HG02852 (cell line): Measurements from ENCODE around the gene NFIX.
"Not testable (repeated sequence)": the region's sequence is repeated elsewhere in the genome, so short reads cannot be mapped to it uniquely, and the experiment has no call there.

Experiments
- ATAC-seq: cut with Tn5 transposase; IDR thresholded peaks from one replicate; pipeline ENCODE4 v1.9.1; 2021; ENCODE audit warnings: mild to moderate bottlenecking, moderate library complexity; ENCODE audit not compliant: unreplicated experiment

NFIX gene

GRCh38 chr19:12957389-12957952 lies 37.8 kb upstream of the NFIX start:
- ATAC-seq, result not testable (repeated sequence)

DNA sequence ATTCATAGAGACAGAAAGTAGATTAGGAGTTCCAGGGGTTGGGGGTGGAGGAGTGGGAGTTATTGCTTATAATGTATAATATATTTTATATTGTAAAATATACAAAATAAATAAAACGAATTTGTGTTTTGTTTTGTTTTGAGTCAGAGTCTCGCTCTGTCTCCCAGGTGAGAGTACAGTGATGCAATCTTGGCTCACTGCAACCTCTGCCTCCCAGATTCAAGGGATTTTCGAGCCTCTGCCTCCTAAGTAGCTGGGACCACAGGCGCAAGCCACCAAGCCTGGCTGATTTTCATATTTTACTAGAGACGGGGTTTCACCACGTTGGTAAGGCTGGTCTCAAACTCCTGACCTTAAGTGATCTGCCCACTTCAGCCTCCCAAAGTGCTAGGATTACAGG lies 35.8 kb upstream of the NFIX start:
- ATAC-seq, result no peak

DNA sequence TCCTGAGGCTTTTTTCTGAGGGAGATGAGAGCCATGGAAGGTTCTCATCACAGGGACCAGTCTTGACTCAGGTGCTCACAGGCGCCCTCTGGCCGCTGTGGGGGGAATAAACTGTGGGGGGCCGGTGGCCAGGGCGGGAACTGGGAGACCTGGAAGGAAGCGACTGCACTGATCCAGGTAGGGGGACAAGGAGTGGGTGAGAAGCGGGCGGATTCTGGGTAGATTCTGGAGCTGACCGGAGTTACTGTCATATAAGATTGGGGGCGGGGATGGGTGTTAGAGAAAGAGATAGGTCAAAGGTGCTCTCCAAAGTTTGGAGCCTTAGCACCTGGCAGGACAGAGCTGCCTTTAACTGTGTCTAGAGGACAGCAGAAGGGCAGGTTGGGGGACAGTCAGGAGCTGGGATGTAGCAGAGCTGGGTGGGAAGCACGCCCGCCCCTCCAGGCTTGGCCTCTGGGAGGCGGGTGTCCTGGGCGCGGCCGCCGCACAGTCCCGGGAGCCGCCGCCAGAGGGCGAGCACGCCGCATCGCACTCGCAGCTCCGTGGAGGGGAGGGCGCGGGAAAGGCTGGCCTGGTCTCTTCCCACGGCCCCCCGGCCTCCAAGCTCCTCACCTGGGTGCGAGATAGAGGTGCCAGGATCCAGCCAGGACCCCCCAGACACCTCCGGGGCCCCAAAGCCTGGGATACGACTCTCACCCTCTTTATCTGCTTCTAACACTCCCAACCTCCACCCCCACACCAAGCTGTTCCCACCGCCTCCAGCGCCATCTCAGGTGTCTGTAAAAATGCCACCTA lies 30.1 kb upstream of the NFIX start:
- no peak for ATAC-seq

DNA sequence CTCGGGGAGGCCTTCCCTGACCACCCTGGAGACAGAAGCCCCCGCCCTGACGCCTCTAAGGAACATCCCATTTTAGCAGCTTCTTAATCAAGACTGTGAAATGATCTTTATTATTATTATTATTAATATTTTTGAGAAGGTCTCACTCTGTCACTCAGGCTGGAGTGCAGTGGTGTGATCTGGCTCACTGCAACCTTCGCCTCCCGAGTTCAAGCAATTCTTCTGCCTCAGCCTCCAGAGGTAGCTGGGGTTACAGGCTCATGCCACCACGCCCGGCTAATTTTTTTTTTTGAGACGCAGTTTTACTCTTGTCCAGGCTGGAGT lies 29.5 kb upstream of the NFIX start:
- no peak for ATAC-seq

GRCh38 chr19:12967907-12968306 lies 27.4 kb upstream of the NFIX start:
- no peak for ATAC-seq

DNA sequence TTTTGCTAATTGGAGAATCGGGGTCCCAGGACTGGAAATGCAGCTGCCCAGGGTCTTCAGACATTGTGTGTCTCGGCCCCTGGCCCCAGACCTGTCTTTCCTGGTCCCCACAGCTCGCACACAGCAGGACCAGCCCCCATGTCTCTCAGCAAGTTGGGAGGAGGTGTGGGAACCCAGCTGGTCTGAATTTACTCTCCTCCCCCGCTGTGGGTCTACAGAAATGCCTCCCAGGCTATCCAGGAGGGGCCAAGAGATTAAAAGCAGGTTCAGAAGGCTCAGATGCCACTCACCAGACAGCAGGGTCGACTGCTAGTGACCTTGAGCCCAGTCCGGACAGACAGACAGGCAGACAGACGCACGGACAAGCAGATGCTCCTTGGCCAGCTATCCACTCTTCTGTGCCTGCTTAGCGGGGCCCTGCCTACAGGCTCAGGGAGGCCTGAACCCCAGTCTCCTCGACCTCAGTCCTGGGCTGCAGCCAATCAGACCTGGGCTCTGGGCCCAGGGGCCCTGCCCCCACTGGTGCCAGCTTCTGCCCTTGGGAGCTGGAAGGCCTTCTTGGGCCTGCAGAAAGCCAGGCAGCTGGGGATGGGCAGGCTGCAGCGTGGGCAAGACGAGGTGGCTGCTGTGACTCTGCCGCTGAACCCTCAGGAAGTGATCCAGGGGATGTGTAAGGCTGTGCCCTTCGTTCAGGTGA lies 25.8 kb upstream of the NFIX start, which contains the start of gene DAND5:
DAND5 (plus strand) TSS at position 285 of the 697 bp plus-strand sequence; CDS start at position 370, 85 bp downstream.
- ATAC-seq, result no peak

GRCh38 chr19:12970070-12970820 lies 25.0 kb upstream of the NFIX start:
- no peak for ATAC-seq

DNA sequence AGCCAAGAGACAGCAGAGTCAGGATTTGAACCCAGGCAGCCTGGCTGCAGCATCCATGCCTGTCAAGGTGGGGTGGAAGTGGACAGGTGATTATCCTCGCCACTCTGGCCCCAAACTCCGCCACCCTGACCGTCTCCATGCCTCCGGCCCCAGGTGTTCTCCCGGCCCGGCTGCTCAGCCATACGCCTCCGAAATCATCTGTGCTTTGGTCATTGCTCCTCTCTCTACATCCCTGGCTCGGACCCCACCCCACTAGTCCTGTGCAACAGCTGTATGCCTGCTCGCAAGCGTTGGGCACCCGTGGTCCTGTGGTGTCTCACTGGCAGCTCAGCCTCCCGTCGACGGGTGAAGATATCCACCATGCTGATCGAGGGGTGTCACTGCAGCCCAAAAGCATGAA lies 22.0 kb upstream of the NFIX start:
- ATAC-seq, result no peak

- no peak for ATAC-seq
These were observed 20.7 kb upstream of the NFIX start for GRCh38 chr19:12974301-12975220.

GRCh38 chr19:12975221-12975741 lies 20.0 kb upstream of the NFIX start:
- no peak for ATAC-seq

DNA sequence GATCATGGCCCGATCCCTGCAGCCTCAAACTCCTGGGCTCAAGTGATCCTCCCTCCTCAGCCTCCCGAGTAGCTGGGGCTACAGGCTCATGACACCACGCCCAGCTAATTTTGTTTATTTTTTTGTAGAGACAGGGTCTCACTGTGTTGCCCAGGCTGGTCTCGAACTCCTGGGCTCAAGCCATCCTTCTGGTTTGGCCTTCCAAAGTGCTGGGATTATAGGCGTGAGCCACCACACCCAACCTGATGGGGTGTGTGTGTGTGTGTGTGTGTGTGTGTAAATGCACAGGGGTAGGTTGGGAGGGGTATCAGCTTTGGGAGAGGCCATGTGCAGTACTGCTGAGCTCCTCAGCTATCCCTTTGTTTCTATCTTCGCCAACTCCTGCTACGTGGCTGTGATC lies 19.2 kb upstream of the NFIX start:
- ATAC-seq, result not testable (repeated sequence)

GRCh38 chr19:12979974-12980373 lies 15.3 kb upstream of the NFIX start:
- ATAC-seq, result no peak

GRCh38 chr19:12982648-12983047 lies 12.6 kb upstream of the NFIX start:
- no peak for ATAC-seq

DNA sequence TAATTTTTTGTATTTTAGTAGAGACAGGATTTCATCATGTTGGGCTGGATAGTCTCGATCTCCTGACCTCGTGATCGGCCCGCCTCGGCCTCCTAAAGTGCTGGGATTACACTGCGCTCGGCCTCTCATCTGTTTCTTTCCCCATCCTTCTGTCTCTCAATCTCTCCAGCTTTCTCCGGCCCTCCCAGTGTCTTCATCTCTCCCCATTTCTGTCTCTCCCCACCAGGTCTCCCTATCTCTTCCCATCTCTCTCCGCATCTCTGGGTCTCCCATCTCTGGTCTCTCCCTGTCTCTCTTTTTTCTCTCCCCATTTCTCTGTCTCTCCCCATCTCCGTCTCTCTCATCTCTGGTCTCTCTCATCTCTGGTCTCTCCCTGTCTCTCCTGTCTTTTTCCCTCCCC lies 12.2 kb upstream of the NFIX start:
- ATAC-seq, result no peak

- no peak for ATAC-seq
These were observed 11.6 kb upstream of the NFIX start for GRCh38 chr19:12983542-12984142.

- ATAC-seq, result no peak
These were observed 11.1 kb upstream of the NFIX start for GRCh38 chr19:12984143-12984627.

DNA sequence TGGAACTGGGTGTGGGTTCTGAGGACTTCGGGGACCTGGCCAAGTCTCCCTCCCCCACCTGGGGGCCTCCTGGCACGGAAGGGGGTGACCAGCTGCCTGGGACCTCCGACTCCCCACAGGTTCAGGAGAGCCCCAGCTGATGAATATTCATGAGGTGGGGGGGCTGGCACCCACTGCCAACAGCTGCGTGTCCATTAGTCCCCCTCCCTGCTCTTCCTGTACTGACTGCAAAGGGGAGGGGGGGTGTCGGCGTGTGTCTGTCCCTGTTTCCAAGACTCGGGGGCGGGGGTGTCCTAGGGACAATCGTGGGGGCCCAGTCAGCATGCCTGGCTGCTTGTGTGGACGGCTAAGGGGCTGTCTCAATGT lies 10.6 kb upstream of the NFIX start:
- ATAC-seq, result no peak

DNA sequence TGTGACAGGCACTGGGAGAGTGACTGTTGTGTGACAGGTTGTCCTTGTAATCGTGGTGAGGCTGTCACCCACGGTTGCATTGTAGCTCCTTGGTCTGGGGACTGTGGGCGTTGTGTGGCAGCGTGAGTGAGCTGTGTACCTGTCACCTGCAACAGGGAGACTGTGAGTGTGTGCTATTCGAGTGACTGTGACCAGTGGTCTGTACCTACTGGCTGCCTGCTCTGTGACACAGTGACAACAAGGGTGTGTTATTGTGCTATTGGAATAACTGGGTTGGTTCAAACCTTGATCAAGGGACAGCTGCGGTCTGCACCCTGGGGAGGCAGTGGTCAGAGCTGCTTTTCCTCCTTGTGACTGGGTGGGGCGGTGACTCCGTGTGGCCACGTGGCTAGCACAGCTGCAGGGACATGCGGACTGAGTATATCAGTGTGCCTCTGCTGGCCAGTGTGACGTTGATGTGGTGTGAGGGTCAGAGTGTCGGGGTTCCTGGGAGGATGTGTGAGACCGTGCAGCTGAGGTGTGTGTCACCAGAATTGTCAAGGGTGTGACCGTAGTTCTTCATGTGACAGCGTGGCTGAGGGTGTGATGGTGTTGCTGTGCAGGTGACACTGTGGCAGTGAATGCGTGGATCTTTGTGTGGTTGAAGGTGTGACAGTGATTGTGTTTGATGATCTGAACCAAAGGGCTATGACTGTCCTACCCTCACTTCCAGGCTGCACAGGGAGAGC lies 10.1 kb upstream of the NFIX start:
- no peak for ATAC-seq

DNA sequence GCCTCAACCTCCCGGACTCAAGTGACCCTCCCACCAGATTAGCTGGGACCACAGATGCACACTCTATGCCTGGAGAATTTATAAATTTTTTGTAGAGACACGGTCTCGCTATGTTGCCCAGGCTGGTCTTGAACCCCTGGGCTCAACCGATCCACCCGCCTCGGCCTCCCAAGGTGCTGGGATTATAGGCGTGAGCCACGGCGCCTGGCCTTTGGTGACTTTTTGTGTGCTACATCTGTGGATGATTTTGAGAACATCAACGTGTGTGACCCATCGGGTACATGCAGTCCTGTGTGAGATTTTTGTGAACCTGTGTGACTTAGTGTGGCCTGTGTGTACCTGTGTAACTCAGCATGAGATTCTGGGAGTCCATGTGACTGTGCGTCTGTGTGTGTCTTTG lies 8.5 kb upstream of the NFIX start:
- no peak for ATAC-seq
